Mucosa of stomach (tissue), 1 donor: ENCODE measurements around the gene GRIK3.

ENCODE experiments used
- H3K27me3 ChIP-seq: one replicate; pipeline ENCODE4 v1.7.0; 2013; ENCODE audit warnings: mild to moderate bottlenecking, low read length; ENCODE audit not compliant: control insufficient read depth, insufficient read depth
- H3K36me3 ChIP-seq: one replicate; pipeline ENCODE4 v1.7.0; 2013; ENCODE audit warnings: low read length; ENCODE audit not compliant: control insufficient read depth, insufficient read depth
- H3K4me1 ChIP-seq: one replicate; pipeline ENCODE4 v1.7.0; 2013; ENCODE audit warnings: mild to moderate bottlenecking, low read length; ENCODE audit not compliant: control insufficient read depth, insufficient read depth
- H3K4me3 ChIP-seq: one replicate; pipeline ENCODE4 v1.7.0; 2013; ENCODE audit warnings: low read length
- H3K9ac ChIP-seq: one replicate; pipeline ENCODE4 v1.7.0; 2013; ENCODE audit warnings: mild to moderate bottlenecking, low read length, moderate library complexity
- H3K9me3 ChIP-seq: one replicate; pipeline ENCODE4 v1.7.0; 2013; ENCODE audit warnings: mild to moderate bottlenecking, low read length, moderate library complexity; ENCODE audit not compliant: control insufficient read depth
- donor health status: Pancreatic carcinoma.

Gene GRIK3

DNA sequence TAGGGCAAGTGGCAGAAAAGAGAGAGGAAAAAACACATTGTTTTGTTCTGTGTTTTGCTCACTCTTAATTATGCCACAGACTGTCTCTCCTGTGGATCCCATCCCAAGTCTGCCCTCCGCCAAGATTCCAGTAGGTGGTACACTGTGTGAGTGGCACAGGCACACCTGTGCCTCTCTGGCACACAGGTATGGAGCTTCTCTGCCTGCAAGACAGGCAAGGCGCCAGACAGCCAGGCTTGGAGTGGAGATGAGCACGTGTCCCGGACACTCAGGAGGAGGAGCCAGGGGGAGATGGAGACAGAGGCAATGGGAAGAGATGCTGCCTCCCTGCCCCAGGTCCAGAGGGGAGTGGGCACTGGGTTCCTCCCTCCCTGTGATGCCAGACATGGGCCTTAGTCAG is 6.5 kb upstream of the GRIK3 start:
- H3K4me1 ChIP-seq, result peaks cover 5% of the 10 kb centered on the region
- H3K9me3 ChIP-seq, result no peaks in the 10 kb centered on the region
- H3K27me3 ChIP-seq, result peaks cover 54% of the 10 kb centered on the region
- H3K4me3 ChIP-seq, result no peak overlapping the region
- H3K9ac ChIP-seq, result no peak overlapping the region
- H3K36me3 ChIP-seq, result no peaks in the 10 kb centered on the region

GRCh38 chr1:37040261-37040660 is 5.9 kb upstream of the GRIK3 start:
- H3K36me3 ChIP-seq, result no peaks in the 10 kb centered on the region
- H3K9ac ChIP-seq, result no peak overlapping the region
- peaks cover 7% of the 10 kb centered on the region for H3K4me1 ChIP-seq
- H3K4me3 ChIP-seq, result no peak overlapping the region
- peaks cover 59% of the 10 kb centered on the region for H3K27me3 ChIP-seq
- H3K9me3 ChIP-seq, result no peaks in the 10 kb centered on the region

DNA sequence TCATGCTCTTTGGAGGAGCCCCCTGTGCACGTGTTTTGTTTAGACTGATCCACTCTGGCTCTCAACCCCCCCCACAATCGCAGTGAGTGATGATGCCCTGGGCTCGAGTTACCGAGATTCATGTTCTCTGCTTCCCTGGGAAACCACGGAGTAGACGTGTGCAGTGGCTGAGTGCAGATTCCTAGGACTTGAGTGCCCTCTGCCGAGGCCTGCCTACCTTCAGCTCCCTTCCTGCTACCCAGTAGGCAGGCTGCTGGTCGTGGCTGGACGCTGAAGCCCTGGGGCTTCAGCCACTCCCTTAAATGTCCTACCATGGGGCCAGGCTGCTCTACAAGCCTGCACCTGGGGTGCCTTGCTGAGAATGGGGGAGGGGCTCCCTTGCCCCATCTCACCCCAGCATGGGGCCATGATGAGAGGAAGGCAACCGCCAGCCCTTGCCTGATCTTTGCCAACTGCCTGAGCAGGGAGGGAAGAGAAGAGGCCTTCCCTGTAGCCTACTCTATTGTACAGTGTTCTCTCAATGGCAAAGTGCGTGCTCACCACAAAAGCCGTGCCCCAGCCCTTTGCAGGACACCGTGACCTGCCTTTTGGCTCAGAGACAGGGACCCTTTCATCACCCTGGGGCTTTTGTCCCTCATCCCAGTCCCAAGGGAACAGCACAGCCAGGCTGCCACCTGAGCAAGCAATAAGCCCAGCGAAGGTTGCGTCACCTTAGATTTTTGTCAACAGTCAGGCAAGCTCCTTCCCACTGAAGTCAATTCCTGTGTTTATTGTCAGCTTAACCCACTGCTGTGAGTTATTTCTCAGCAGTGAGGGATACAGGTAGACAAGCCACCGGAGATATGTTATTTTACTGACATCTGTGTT is 4.1 kb upstream of the GRIK3 start:
- Histone ChIP-seq H3K9ac (no peak overlapping the region), H3K27me3 (peaks cover 72% of the 10 kb centered on the region), H3K36me3 (no peaks in the 10 kb centered on the region), H3K4me1 (peaks cover 7% of the 10 kb centered on the region), H3K9me3 (no peaks in the 10 kb centered on the region), H3K4me3 (no peak overlapping the region)

DNA sequence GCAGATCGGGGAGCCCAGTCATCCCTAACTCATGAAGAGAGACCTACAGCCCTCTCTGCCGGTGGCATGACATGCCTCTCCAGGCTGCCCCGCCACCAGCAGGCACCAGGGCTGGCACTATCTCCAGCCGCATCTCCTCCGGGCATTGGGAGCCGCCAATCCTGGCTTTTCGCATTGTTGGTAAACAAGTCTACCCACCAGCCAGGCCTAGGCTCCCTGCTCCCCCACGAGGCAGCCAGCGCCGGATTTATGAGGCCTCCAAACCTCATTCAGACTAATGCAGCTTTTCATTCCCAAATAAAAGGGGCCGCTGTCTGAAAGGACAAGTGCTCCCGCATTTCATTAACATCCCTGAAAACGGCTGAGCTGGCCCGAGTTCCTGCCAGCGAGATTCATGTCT is 3.4 kb upstream of the GRIK3 start:
- Histone ChIP-seq H3K36me3 (no peaks in the 10 kb centered on the region), H3K9ac (no peak overlapping the region), H3K27me3 (peaks cover 78% of the 10 kb centered on the region), H3K9me3 (no peaks in the 10 kb centered on the region), H3K4me3 (no peak overlapping the region), H3K4me1 (peaks cover 7% of the 10 kb centered on the region)

DNA sequence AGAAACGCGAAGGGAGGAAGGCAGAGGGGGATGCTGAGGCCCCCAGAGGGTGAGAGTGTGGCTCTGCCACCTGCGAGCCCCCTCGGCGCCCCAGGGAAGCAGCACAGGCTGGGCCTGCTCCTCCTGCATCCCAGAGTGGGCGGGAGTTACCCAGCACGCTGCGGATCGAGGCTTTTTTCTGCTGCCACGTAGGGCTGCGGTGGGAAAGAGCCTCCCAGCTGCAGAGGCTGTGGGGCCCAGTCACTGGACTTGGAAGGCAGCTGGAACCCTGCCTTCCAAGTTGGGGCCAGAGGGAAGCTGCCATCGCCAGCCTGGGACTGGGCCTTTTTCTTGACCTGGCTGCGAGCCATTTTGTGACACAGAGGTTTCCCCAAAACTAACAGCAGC is 2.3 kb upstream of the GRIK3 start:
- Histone ChIP-seq H3K9ac (no peak overlapping the region), H3K27me3 (peaks cover 81% of the 10 kb centered on the region), H3K4me1 (peaks cover 7% of the 10 kb centered on the region), H3K36me3 (no peaks in the 10 kb centered on the region), H3K9me3 (no peaks in the 10 kb centered on the region), H3K4me3 (no peak overlapping the region)

GRCh38 chr1:37035796-37036666 is 1.7 kb upstream of the GRIK3 start:
- Histone ChIP-seq H3K27me3 (peaks cover 79% of the 10 kb centered on the region), H3K9ac (no peak overlapping the region), H3K9me3 (no peaks in the 10 kb centered on the region), H3K4me1 (peaks cover 7% of the 10 kb centered on the region), H3K4me3 (no peak overlapping the region), H3K36me3 (no peaks in the 10 kb centered on the region)

- H3K4me1 ChIP-seq, result peaks cover 7% of the 10 kb centered on the region
- H3K9ac ChIP-seq, result no peak overlapping the region
- H3K4me3 ChIP-seq, result no peak overlapping the region
- no peaks in the 10 kb centered on the region for H3K36me3 ChIP-seq
- H3K27me3 ChIP-seq, result peaks cover 74% of the 10 kb centered on the region
- no peaks in the 10 kb centered on the region for H3K9me3 ChIP-seq
These were observed 838 bp upstream of the GRIK3 start for GRCh38 chr1:37035014-37035691.

DNA sequence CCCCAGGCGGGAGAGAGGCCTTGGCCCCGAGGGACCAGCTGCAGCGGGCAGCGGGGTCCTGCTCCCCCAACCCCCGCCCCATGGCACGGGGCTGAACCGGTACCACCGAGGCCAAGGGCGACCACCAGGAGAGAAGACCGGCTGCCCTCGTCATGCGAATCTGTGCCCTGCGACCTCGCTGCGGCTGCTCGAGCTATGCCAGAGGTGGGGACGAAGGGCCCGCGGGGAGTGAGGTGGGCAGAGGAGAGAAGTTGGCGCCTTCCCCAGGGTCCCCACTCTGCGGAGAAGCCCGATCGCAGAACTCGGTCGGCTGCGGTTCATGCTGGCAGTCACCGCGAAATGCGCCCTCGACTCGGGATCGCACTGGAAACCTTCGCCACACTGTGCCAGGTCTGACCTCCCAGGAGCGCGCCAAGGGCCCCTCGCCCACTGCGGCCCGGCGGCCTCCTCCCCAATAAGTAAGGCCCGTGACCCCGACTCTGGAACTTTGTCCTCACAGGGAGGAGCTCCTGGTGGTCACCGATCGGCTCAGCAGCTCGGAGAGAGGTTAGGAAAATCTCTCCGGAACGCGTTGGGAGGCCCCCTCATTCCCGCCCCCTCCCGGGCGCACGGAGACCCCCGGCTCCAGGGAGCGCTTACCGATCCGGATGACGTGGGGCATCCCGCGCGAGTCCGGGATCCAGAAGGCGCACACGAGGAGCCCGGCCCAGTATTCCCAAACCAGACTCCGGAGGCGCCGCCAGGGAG is 787 bp downstream of the GRIK3 start:
- peaks cover 75% of the 10 kb centered on the region for H3K27me3 ChIP-seq
- peaks cover 7% of the 10 kb centered on the region for H3K4me1 ChIP-seq
- no peak overlapping the region for H3K9ac ChIP-seq
- no peaks in the 10 kb centered on the region for H3K36me3 ChIP-seq
- H3K4me3 ChIP-seq, result no peak overlapping the region
- H3K9me3 ChIP-seq, result no peaks in the 10 kb centered on the region

- H3K36me3 ChIP-seq, result no peaks in the 10 kb centered on the region
- peaks cover 7% of the 10 kb centered on the region for H3K4me1 ChIP-seq
- no peak overlapping the region for H3K9ac ChIP-seq
- no peaks in the 10 kb centered on the region for H3K9me3 ChIP-seq
- peaks cover 73% of the 10 kb centered on the region for H3K27me3 ChIP-seq
- H3K4me3 ChIP-seq, result no peak overlapping the region
These were observed 1.5 kb downstream of the GRIK3 start for GRCh38 chr1:37032660-37033354.

DNA sequence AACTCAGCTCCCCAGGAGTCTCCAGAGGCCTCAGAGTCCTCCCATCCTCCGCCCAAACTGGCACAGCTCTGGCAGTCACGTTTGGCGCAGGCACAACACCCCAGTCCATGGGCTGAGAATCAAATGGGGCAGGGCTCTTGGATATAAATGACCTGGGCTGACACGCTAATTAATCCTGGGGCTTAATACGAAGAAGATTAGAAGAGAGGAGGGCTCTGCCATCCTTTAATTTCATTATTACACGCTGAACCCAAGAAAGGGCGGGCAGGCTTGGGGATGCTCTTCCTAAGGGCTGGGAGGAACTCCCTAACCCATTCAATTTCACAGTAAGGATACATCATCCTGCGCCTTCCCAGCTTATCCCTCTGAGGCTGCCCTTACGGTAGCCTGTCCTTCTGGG is 2.4 kb downstream of the GRIK3 start:
- Histone ChIP-seq H3K27me3 (peaks cover 71% of the 10 kb centered on the region), H3K4me1 (peaks cover 7% of the 10 kb centered on the region), H3K4me3 (no peak overlapping the region), H3K36me3 (no peaks in the 10 kb centered on the region), H3K9me3 (no peaks in the 10 kb centered on the region), H3K9ac (no peak overlapping the region)

DNA sequence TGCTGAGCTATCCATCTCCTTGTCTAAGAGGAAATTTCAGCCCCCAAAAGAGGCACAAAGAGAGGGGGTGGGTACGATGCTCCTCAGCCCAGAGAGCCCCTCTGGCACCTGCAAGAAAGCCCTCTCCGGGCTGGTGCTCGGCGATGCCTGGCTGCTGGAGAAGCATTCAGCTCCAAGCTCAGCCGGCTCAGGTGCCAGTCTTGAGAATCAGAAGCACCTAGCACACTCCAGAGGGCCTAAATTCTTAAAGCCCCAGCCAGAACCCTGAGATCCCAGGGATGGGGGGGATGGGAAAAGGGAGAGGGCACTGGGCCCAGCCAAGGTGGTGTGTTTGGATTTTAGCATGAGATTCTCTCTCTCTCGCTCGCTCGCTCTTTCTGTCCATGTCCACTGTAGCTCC is 2.9 kb downstream of the GRIK3 start:
- Histone ChIP-seq H3K9me3 (no peaks in the 10 kb centered on the region), H3K36me3 (no peaks in the 10 kb centered on the region), H3K27me3 (peaks cover 67% of the 10 kb centered on the region), H3K4me3 (no peak overlapping the region), H3K9ac (no peak overlapping the region), H3K4me1 (peaks cover 5% of the 10 kb centered on the region)
